Measurements from ENCODE around the gene SPP1. TPM values are rescaled to one million over a fixed set of nuclear protein-coding genes. Genes with fewer than 3 reads are reported as not detected.

The SPP1 gene
- total RNA-seq, 1 experiment from 2014 or later, result 1,002 TPM

- CTCF ChIA-PET, result interaction anchor here (0.6 kb wide), 1 partner anchor 42 kb away, joined by 3 read pairs; no protein-coding TSS in a partner anchor
- intact Hi-C loops (cut with micrococcal nuclease; ENCODE audit: unreplicated experiment), result no loop called here
- Mint-ChIP-seq H3K27me3 (ENCODE audit: unreplicated experiment) (no peaks in the 10 kb centered on the region), H3K4me3 (ENCODE audit: low read depth, unreplicated experiment) (no peak overlapping the region), H3K27ac (ENCODE audit: unreplicated experiment) (no peak overlapping the region), H3K9me3 (ENCODE audit: low read depth, unreplicated experiment) (no peaks in the 10 kb centered on the region), H3K4me1 (ENCODE audit: low read depth, unreplicated experiment) (peaks cover 19% of the 10 kb centered on the region), H3K36me3 (ENCODE audit: insufficient read depth, unreplicated experiment) (peaks cover under 1% of the 10 kb centered on the region)
- no peak for DNase-seq
- BruUV-seq (replicated peaks), result no TSS peak
- TF ChIP-seq, protein P1, sequence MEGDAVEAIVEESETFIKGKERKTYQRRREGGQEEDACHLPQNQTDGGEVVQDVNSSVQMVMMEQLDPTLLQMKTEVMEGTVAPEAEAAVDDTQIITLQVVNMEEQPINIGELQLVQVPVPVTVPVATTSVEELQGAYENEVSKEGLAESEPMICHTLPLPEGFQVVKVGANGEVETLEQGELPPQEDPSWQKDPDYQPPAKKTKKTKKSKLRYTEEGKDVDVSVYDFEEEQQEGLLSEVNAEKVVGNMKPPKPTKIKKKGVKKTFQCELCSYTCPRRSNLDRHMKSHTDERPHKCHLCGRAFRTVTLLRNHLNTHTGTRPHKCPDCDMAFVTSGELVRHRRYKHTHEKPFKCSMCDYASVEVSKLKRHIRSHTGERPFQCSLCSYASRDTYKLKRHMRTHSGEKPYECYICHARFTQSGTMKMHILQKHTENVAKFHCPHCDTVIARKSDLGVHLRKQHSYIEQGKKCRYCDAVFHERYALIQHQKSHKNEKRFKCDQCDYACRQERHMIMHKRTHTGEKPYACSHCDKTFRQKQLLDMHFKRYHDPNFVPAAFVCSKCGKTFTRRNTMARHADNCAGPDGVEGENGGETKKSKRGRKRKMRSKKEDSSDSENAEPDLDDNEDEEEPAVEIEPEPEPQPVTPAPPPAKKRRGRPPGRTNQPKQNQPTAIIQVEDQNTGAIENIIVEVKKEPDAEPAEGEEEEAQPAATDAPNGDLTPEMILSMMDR (IDR thresholded peaks at IDR 0.05; ENCODE audit: unreplicated experiment), result no peak
These were observed 5.4 kb upstream of the SPP1 start for GRCh38 chr4:87970121-87970520.

DNA sequence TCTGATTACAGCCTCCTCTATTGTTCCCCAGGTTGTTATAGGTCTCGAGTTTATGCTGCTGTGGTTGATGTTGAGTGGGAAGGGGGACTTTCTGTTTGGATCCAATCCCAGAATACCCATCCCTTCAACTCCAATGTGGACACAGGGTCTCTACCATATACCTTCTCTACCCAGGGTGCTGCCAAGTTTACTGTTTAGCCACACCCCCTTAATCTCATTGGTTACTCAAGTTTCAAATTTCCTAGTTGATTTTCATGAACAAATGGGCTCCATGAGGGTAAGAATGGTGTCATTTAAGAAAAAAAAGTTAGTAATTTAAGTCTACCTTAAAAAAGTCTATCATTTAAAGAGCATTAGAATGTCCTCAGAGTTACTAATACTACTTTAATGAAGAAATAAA, 3.6 kb upstream of the SPP1 start:
- no peak overlapping the region for H3K27ac Mint-ChIP-seq (ENCODE audit: unreplicated experiment)
- BruUV-seq (replicated peaks), result no TSS peak
- no peaks in the 10 kb centered on the region for H3K27me3 Mint-ChIP-seq (ENCODE audit: unreplicated experiment)
- intact Hi-C loops (cut with micrococcal nuclease; ENCODE audit: unreplicated experiment), result no loop called here
- CTCF ChIA-PET, result no interaction called here
- TF ChIP-seq, protein P1 (IDR thresholded peaks at IDR 0.05; ENCODE audit: unreplicated experiment), result no peak
- no peak for DNase-seq
- H3K36me3 Mint-ChIP-seq (ENCODE audit: insufficient read depth, unreplicated experiment), result peaks cover 14% of the 10 kb centered on the region
- H3K4me1 Mint-ChIP-seq (ENCODE audit: low read depth, unreplicated experiment), result peaks cover 19% of the 10 kb centered on the region
- H3K9me3 Mint-ChIP-seq (ENCODE audit: low read depth, unreplicated experiment), result no peaks in the 10 kb centered on the region
- H3K4me3 Mint-ChIP-seq (ENCODE audit: low read depth, unreplicated experiment), result no peak overlapping the region

GRCh38 chr4:87973283-87974169, 2.0 kb upstream of the SPP1 start:
- CTCF ChIA-PET, result interaction anchor here (0.7 to 3.2 kb wide), 5 partner anchors 12 to 144 kb away, joined by 3 to 26 read pairs (median 3); no protein-coding TSS in a partner anchor
- DNase-seq, result peak; percentile 43
- TF ChIP-seq, protein P1 (IDR thresholded peaks at IDR 0.05; ENCODE audit: unreplicated experiment), result no peak
- Mint-ChIP-seq H3K9me3 (ENCODE audit: low read depth, unreplicated experiment) (no peaks in the 10 kb centered on the region), H3K27ac (ENCODE audit: unreplicated experiment) (no peak overlapping the region), H3K27me3 (ENCODE audit: unreplicated experiment) (no peaks in the 10 kb centered on the region), H3K4me1 (ENCODE audit: low read depth, unreplicated experiment) (peaks cover 19% of the 10 kb centered on the region), H3K4me3 (ENCODE audit: low read depth, unreplicated experiment) (no peak overlapping the region), H3K36me3 (ENCODE audit: insufficient read depth, unreplicated experiment) (peaks cover 29% of the 10 kb centered on the region)
- intact Hi-C loops (cut with micrococcal nuclease; ENCODE audit: unreplicated experiment), result loop anchor here (1.0 kb wide), 1 partner anchor 120 kb away; no protein-coding TSS in a partner anchor
- no TSS peak for BruUV-seq (replicated peaks)

- Mint-ChIP-seq H3K9me3 (ENCODE audit: low read depth, unreplicated experiment) (no peaks in the 10 kb centered on the region), H3K27me3 (ENCODE audit: unreplicated experiment) (no peaks in the 10 kb centered on the region), H3K4me3 (ENCODE audit: low read depth, unreplicated experiment) (peak overlapping the region; percentile 69), H3K36me3 (ENCODE audit: insufficient read depth, unreplicated experiment) (peaks cover 43% of the 10 kb centered on the region), H3K27ac (ENCODE audit: unreplicated experiment) (peak overlapping the region; percentile 83), H3K4me1 (ENCODE audit: low read depth, unreplicated experiment) (peaks cover 16% of the 10 kb centered on the region)
- peak; percentile 46 for DNase-seq
- intact Hi-C loops (cut with micrococcal nuclease; ENCODE audit: unreplicated experiment), result no loop called here
- no TSS peak for BruUV-seq (replicated peaks)
- TF ChIP-seq, protein P1 (IDR thresholded peaks at IDR 0.05; ENCODE audit: unreplicated experiment), result no peak
- CTCF ChIA-PET, result interaction anchor here (0.8 to 3.2 kb wide), 4 partner anchors 17 to 145 kb away, joined by 3 to 26 read pairs (median 3); no protein-coding TSS in a partner anchor
These were observed 555 bp upstream of the SPP1 start for GRCh38 chr4:87974856-87975462.
